Body of pancreas (tissue), 4 donors: ENCODE results near the gene GBP7. TPM values are rescaled to one million over a fixed set of nuclear protein-coding genes. Genes with fewer than 3 reads are reported as not detected.

Source experiments
- ATAC-seq: fragments of 150-250 bp; one replicate; pipeline ENCODE4 v1.9.1; 2016
- DNase-seq, 4 donors: peaks; one replicate each; pipeline ENCODE4 v3.0.0-alpha.2; 2019
- H3K27ac ChIP-seq, 4 donors: fragments of 200-600 bp; sonication (generic); 1 replicate in 3 of 4; 2 replicates in 1 of 4; pipeline versions ENCODE4 v1.5.1 to v1.6.1; 2016 to 2019; ENCODE audit warnings: mild to moderate bottlenecking in 1 of 4, mixed read lengths in 1 of 4, moderate library complexity in 1 of 4
- H3K27me3 ChIP-seq, 2 donors: fragments of 200-600 bp; sonication (generic); one replicate each; pipeline ENCODE4 v1.6.0; 2016; ENCODE audit warnings: mild to moderate bottlenecking in 1 of 2
- H3K36me3 ChIP-seq, 2 donors: fragments of 200-600 bp; sonication (generic); replicated peaks in 1 of 2; 2 replicates each; pipeline ENCODE4 v1.5.1; 2016; ENCODE audit warnings: low read depth in 2 of 2; ENCODE audit not compliant: insufficient read depth in 1 of 2
- H3K4me1 ChIP-seq: fragments of 200-600 bp; sonication (generic); one replicate; pipeline ENCODE4 v1.6.0; 2016
- H3K4me3 ChIP-seq, 2 donors: fragments of 200-600 bp; sonication (generic); 1 replicate in 1 of 2; 2 replicates in 1 of 2; pipeline ENCODE4 v1.5.1; 2016 to 2019
- H3K9me3 ChIP-seq, 3 donors: fragments of 200-600 bp; sonication (generic); 1 replicate in 2 of 3; 2 replicates in 1 of 3; pipeline ENCODE4 v1.5.1; 2016
- POLR2A ChIP-seq, 3 donors: fragments of 450-650 bp; IDR thresholded peaks; one replicate each; pipeline ENCODE4 v1.6.1; 2016; ENCODE audit warnings: antibody characterized with exemption in 3 of 3, mild to moderate bottlenecking in 2 of 3
- WGBS, 2 donors: methylation state at CpG; one replicate each; pipeline ENCODE4 v1.1.5; 2017; 5-methylcytosine and 5-hydroxymethylcytosine counted together
- intact Hi-C: fragments of 100-400 bp; cut with DNase I; formaldehyde crosslinking; loops from one replicate; pipeline ENCODE4 v1.15.1; 2023
- total RNA-seq, 2 donors: library from RNA; depleted of rRNA; stranded (reverse); fragments of >200 nt; gene quantifications; one replicate each; pipeline ENCODE4 v1.1.0, GENCODE V29; 2016
- TF ChIP-seq, protein P1 (sequence below), 7 experiments: fragments of 450-650 bp in 4 of 7; fragments of 200-600 bp in 3 of 7; sonication (generic) in 3 of 7; IDR thresholded peaks; one replicate each; pipeline ENCODE4 v1.5.1; 2016 to 2019; ENCODE audit warnings: antibody characterized with exemption in 7 of 7

GBP7 gene
- total RNA-seq, 2 donors from 2014 or later: not detected

GRCh38 chr1:89191314-89191713, 15.5 kb upstream of the GBP7 start:
- no peak overlapping the region for H3K4me3 ChIP-seq
- no peaks in the 10 kb centered on the region for H3K27me3 ChIP-seq
- H3K9me3 ChIP-seq: no peaks in the 10 kb centered on the region
- no peaks in the 10 kb centered on the region for H3K4me1 ChIP-seq
- TF ChIP-seq POLR2A (IDR thresholded peaks at IDR 0.05): no peak
- TF ChIP-seq, protein P1, sequence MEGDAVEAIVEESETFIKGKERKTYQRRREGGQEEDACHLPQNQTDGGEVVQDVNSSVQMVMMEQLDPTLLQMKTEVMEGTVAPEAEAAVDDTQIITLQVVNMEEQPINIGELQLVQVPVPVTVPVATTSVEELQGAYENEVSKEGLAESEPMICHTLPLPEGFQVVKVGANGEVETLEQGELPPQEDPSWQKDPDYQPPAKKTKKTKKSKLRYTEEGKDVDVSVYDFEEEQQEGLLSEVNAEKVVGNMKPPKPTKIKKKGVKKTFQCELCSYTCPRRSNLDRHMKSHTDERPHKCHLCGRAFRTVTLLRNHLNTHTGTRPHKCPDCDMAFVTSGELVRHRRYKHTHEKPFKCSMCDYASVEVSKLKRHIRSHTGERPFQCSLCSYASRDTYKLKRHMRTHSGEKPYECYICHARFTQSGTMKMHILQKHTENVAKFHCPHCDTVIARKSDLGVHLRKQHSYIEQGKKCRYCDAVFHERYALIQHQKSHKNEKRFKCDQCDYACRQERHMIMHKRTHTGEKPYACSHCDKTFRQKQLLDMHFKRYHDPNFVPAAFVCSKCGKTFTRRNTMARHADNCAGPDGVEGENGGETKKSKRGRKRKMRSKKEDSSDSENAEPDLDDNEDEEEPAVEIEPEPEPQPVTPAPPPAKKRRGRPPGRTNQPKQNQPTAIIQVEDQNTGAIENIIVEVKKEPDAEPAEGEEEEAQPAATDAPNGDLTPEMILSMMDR (IDR thresholded peaks at IDR 0.05): no peak
- intact Hi-C loops: no loop called here
- no peaks in the 10 kb centered on the region for H3K36me3 ChIP-seq
- ATAC-seq: no peak
- 75 to 87% methylated on average over 5 of the region's 5 CpGs for WGBS, 2 donors
- H3K27ac ChIP-seq: no peak overlapping the region
- DNase-seq: no peak

GRCh38 chr1:89190017-89190416, 14.2 kb upstream of the GBP7 start:
- intact Hi-C loops: no loop called here
- 71 to 72% methylated on average over 4 of the region's 4 CpGs for WGBS, 2 donors
- H3K4me1 ChIP-seq: no peaks in the 10 kb centered on the region
- no peak for ATAC-seq
- TF ChIP-seq, protein P1 (IDR thresholded peaks at IDR 0.05): no peak
- no peak for TF ChIP-seq POLR2A (IDR thresholded peaks at IDR 0.05)
- H3K9me3 ChIP-seq: no peaks in the 10 kb centered on the region
- H3K36me3 ChIP-seq: no peaks in the 10 kb centered on the region
- no peak for DNase-seq
- no peak overlapping the region for H3K4me3 ChIP-seq
- H3K27me3 ChIP-seq: no peaks in the 10 kb centered on the region
- no peak overlapping the region for H3K27ac ChIP-seq

DNA sequence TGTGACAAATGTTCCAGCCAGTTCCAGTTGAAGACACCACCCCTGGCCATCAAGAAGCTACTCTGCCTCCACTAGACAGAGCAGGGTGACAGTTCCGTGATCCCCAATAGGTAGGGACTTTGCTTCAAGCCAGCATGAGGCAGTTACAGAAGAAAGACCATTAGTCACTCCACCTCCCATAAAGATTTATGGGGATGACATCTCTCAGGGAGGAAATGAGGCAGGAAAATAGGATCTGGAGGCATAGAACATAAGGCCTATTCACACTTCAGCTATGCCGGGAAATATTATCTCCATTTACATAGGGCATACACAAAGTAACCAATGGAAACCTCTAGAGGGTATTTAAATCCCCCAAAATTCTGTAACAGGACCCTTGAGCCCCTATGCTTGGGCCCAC, 3.5 kb upstream of the GBP7 start:
- no peak overlapping the region for H3K4me3 ChIP-seq
- ATAC-seq: no peak
- intact Hi-C loops: no loop called here
- H3K9me3 ChIP-seq: no peaks in the 10 kb centered on the region
- TF ChIP-seq, protein P1 (IDR thresholded peaks at IDR 0.05): no peak
- TF ChIP-seq POLR2A (IDR thresholded peaks at IDR 0.05): no peak
- no peaks in the 10 kb centered on the region for H3K36me3 ChIP-seq
- no peaks in the 10 kb centered on the region for H3K4me1 ChIP-seq
- 88 to 91% methylated on average over 2 of the region's 2 CpGs for WGBS, 2 donors
- no peaks in the 10 kb centered on the region for H3K27me3 ChIP-seq
- no peak overlapping the region for H3K27ac ChIP-seq
- DNase-seq: no peak

- Histone ChIP-seq H3K4me3 (no peak overlapping the region), H3K9me3 (no peaks in the 10 kb centered on the region), H3K27me3 (no peaks in the 10 kb centered on the region), H3K27ac (no peak overlapping the region), H3K36me3 (no peaks in the 10 kb centered on the region), H3K4me1 (no peaks in the 10 kb centered on the region)
- no peak for DNase-seq
- 92 to 97% methylated on average over 2 of the region's 2 CpGs for WGBS, 2 donors
- no peak for ATAC-seq
- TF ChIP-seq, protein P1 (IDR thresholded peaks at IDR 0.05): no peak
- TF ChIP-seq POLR2A (IDR thresholded peaks at IDR 0.05): no peak
- intact Hi-C loops: no loop called here
These were observed 1.2 kb upstream of the GBP7 start for GRCh38 chr1:89176971-89177370.

DNA sequence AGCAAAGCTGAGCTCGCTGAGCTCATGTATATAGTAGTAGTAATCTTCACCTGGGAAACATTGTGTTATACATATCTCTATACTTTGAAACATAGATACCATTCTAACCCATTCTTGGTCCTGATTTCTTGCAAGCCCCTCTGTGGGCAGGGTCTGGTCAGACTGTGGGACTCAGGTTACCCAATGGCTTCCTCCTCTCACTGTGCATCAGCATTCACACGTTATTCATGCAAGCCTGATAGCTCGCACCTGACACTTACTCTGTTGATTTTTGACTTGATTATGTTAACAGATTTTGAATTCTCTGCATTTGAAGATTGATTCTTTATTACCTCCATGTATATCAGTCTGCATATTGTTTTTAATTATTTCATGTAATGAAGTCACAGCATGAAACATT, 1.3 kb downstream of the GBP7 start:
- Histone ChIP-seq H3K27ac (no peak overlapping the region), H3K9me3 (no peaks in the 10 kb centered on the region), H3K4me3 (no peak overlapping the region), H3K4me1 (no peaks in the 10 kb centered on the region), H3K36me3 (no peaks in the 10 kb centered on the region), H3K27me3 (no peaks in the 10 kb centered on the region)
- ATAC-seq (no peak), DNase-seq (no peak)
- no peak for TF ChIP-seq POLR2A (IDR thresholded peaks at IDR 0.05)
- TF ChIP-seq, protein P1 (IDR thresholded peaks at IDR 0.05): no peak
- intact Hi-C loops: no loop called here
- whole genome bisulfite sequencing, 2 donors: 73 to 82% methylated on average over 3 of the region's 3 CpGs
